ENCODE results near the gene GJB6. TPM values are rescaled to one million over a fixed set of nuclear protein-coding genes. Genes with fewer than 3 reads are reported as not detected.

Gene GJB6
- total RNA-seq, 2 experiments from 2014 or later, result 2.3 to 3.3 TPM

DNA sequence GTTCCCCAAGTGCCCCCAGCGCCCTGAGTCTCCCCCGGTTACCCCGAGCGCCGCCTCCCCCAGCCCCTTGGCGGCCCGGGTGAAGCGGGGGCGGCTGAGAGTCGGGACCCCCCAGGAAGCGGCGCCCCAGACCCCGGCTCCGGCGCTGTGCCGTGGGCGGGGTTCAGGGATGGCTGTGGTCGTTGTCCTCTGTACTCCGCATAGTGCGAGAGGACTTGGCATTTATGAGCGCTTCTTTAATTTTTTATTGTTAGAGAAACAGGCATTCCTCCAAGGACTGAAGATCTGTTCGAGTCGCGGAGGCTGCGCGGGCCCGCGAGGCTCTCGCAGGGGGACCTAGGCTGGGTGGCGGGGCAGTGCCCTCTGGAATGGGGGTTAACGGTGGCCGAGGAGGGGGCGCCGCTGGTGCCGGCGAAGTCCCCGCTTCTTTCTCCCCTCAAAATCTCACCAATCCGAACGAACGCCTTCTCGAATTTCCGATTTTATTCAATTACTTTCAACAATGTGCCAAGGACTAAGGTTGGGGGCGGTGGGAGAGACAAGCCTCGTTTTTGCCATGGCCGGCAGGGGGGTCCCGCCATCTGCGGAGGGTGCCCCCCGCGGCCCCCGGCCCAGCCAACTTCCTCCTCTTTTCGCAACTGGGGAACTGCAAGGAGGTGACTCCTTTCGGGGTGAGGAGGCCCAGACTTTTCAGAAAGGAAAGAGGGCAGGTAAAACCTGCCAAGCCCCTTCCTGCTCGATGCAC is 38.8 kb downstream of the GJB6 start:
- CTCF ChIA-PET, result interaction anchor here (1.8 kb wide), 1 partner anchor 11 kb away, joined by 8 read pairs; no protein-coding TSS in a partner anchor
- TF ChIP-seq, protein P1, sequence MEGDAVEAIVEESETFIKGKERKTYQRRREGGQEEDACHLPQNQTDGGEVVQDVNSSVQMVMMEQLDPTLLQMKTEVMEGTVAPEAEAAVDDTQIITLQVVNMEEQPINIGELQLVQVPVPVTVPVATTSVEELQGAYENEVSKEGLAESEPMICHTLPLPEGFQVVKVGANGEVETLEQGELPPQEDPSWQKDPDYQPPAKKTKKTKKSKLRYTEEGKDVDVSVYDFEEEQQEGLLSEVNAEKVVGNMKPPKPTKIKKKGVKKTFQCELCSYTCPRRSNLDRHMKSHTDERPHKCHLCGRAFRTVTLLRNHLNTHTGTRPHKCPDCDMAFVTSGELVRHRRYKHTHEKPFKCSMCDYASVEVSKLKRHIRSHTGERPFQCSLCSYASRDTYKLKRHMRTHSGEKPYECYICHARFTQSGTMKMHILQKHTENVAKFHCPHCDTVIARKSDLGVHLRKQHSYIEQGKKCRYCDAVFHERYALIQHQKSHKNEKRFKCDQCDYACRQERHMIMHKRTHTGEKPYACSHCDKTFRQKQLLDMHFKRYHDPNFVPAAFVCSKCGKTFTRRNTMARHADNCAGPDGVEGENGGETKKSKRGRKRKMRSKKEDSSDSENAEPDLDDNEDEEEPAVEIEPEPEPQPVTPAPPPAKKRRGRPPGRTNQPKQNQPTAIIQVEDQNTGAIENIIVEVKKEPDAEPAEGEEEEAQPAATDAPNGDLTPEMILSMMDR (IDR thresholded peaks at IDR 0.05), result no peak
- H3K36me3 Mint-ChIP-seq (ENCODE audit: low read depth), result no peaks in the 10 kb centered on the region
- peaks cover 55% of the 10 kb centered on the region for H3K27me3 Mint-ChIP-seq
- H3K4me1 Mint-ChIP-seq (ENCODE audit: low read depth), result peaks cover 24% of the 10 kb centered on the region
- no peak overlapping the region for H3K27ac Mint-ChIP-seq
- intact Hi-C loops (cut with micrococcal nuclease), result loop anchor here (5.0 to 10.0 kb wide), 2 partner anchors 221 to 279 kb away; no protein-coding TSS in a partner anchor
- POLR2A ChIA-PET, result no interaction called here
- DNase-seq (no peak), ATAC-seq (peak; percentile 20)
- peak overlapping the region; percentile 52 for H3K4me3 Mint-ChIP-seq
- no peaks in the 10 kb centered on the region for H3K9me3 Mint-ChIP-seq

DNA sequence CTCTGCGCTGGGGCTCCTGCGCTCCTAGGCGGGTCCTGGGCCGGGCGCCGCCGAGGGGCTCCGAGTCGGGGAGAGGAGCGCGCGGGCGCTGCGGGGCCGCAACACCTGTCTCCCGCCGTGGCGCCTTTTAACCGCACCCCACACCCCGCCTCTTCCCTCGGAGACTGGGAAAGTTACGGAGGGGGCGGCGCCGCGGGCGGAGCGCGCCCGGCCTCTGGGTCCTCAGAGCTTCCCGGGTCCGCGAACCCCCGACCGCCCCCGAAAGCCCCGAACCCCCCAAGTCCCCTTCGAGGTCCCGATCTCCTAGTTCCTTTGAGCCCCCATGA is 39.3 kb downstream of the GJB6 start, which contains the start of gene GJB2:
Gene GJB2, minus strand, starts transcription at position 103 of the 326 bp plus-strand sequence. CDS start 3,357 bp downstream, outside the sequence.
- no peak within 1 kb of the TSS for H3K27ac Mint-ChIP-seq
- CTCF ChIA-PET, result interaction anchor here (2.6 kb wide), 1 partner anchor 10 kb away, joined by 13 read pairs; no protein-coding TSS in a partner anchor
- DNase-seq (no peak), ATAC-seq (peak; percentile 8)
- TF ChIP-seq, protein P1 (IDR thresholded peaks at IDR 0.05), result no peak
- POLR2A ChIA-PET, result no interaction called here
- H3K36me3 Mint-ChIP-seq (ENCODE audit: low read depth), result no peaks in the 10 kb centered on the region
- H3K27me3 Mint-ChIP-seq, result peaks cover 53% of the 10 kb centered on the region
- H3K4me1 Mint-ChIP-seq (ENCODE audit: low read depth), result peaks cover 24% of the 10 kb centered on the region
- H3K4me3 Mint-ChIP-seq, result peak within 1 kb of the TSS; percentile 55
- intact Hi-C loops (cut with micrococcal nuclease), result loop anchor here (5.0 to 10.0 kb wide), 2 partner anchors 222 to 280 kb away; no protein-coding TSS in a partner anchor
- H3K9me3 Mint-ChIP-seq, result no peaks in the 10 kb centered on the region

DNA sequence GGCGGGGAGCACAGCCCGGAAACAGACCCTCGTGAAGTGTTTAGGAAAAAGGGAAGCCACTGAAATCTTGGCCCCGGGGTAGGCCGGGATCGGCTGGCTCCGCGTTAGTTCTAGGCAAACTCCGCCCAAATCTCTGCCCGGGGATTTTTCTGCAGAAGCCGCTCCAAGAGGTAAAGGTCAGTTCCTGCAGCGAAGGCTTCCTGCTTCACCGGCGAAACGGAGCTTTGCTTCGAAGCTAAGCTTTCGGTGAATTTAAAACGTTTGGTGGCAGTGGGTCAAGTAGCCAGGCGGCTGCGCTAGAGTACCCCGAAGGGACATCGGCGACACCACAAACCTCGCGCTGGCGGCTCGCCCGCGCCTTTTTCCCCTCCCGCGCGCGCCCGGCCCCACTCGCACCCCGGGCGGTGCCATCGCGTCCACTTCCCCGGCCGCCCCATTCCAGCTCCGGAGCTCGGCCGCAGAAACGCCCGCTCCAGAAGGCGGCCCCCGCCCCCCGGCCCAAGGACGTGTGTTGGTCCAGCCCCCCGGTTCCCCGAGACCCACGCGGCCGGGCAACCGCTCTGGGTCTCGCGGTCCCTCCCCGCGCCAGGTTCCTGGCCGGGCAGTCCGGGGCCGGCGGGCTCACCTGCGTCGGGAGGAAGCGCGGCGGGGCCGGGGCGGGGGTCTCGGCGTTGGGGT is 39.8 kb downstream of the GJB6 start:
- H3K27ac Mint-ChIP-seq, result no peak overlapping the region
- ChIA-PET POLR2A (no interaction called here), CTCF (interaction anchor here (2.6 kb wide), 1 partner anchor 10 kb away, joined by 13 read pairs; no protein-coding TSS in a partner anchor)
- intact Hi-C loops (cut with micrococcal nuclease), result loop anchor here (5.0 to 10.0 kb wide), 2 partner anchors 223 to 280 kb away; no protein-coding TSS in a partner anchor
- TF ChIP-seq, protein P1 (IDR thresholded peaks at IDR 0.05), result no peak
- peaks cover 23% of the 10 kb centered on the region for H3K4me1 Mint-ChIP-seq (ENCODE audit: low read depth)
- H3K36me3 Mint-ChIP-seq (ENCODE audit: low read depth), result no peaks in the 10 kb centered on the region
- peak overlapping the region; percentile 55 for H3K4me3 Mint-ChIP-seq
- H3K9me3 Mint-ChIP-seq, result no peaks in the 10 kb centered on the region
- DNase-seq, result peak; percentile 38
- peaks cover 52% of the 10 kb centered on the region for H3K27me3 Mint-ChIP-seq
- no peak for ATAC-seq

DNA sequence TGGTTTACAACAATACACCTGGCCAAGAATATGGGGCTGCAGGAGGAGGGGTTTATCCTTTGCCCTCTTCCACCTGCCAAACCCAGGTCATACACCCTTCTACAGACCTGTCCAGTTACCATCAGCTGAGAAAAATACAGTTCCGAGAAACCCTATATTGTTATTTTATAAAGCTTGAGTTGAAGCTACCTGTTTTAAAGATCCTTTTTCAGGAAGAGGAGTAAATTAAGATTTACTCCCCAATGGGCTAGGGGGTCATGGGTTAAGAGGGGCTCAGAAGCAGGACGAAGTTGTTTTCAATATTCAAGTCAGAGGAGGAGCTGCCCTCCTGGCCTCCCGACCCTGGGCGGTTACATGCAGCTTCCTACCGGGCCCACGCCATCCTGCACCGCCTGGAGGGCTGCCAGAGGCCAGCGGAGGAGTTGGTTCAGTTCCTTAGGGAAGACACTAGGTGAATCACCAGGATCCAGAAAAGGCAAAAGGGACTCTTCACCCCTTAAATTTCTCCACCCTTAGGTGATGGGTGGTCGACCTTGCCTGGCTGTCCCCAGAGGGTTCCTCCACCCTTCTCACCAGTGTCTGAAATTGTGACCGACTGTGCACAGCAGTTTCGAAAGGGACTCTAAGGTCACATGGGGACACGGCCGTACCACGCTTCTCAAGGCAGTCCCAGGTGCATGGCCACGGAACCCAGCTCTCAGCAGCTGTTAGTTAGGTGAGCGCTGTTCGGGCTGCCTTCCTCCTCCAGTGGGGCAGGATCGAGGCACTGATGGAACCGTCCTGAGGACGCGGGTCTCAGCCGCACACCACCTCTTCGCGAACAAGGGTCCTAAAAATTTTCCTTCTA is 40.6 kb downstream of the GJB6 start:
- intact Hi-C loops (cut with micrococcal nuclease), result loop anchor here (5.0 to 10.0 kb wide), 2 partner anchors 223 to 281 kb away; no protein-coding TSS in a partner anchor
- Mint-ChIP-seq H3K36me3 (ENCODE audit: low read depth) (no peaks in the 10 kb centered on the region), H3K4me1 (ENCODE audit: low read depth) (peaks cover 18% of the 10 kb centered on the region), H3K27me3 (peaks cover 46% of the 10 kb centered on the region), H3K4me3 (peak overlapping the region; percentile 55), H3K27ac (no peak overlapping the region), H3K9me3 (no peaks in the 10 kb centered on the region)
- TF ChIP-seq, protein P1 (IDR thresholded peaks at IDR 0.05), result no peak
- DNase-seq (peak; percentile 11), ATAC-seq (no peak)
- CTCF ChIA-PET, result interaction anchor here (2.6 kb wide), 1 partner anchor 9 kb away, joined by 13 read pairs; no protein-coding TSS in a partner anchor
- POLR2A ChIA-PET, result no interaction called here
